A549 (cell line): ENCODE measurements around the gene UVRAG.

Source experiments
- CBX8 ChIP-seq: fragments of 200-600 bp; sonication (generic); IDR thresholded peaks from 2 replicates; pipeline ENCODE4 v1.6.1; 2016
- EP300 ChIP-seq, 2 experiments: fragments of >200 bp; sonication (Bioruptor Twin); formaldehyde crosslinking; IDR thresholded peaks; 2 replicates in 1 of 2; 3 replicates in 1 of 2; pipeline ENCODE4 v1.6.1; 2016 to 2017
- HDAC2 ChIP-seq: fragments of 200-600 bp; sonication (generic); IDR thresholded peaks from 2 replicates; pipeline ENCODE4 v1.6.1; 2016
- KDM1A ChIP-seq: fragments of 200-600 bp; sonication (generic); IDR thresholded peaks from 2 replicates; pipeline ENCODE4 v1.6.1; 2016; ENCODE audit warnings: low read depth, mild to moderate bottlenecking
- MYC ChIP-seq: IDR thresholded peaks from 2 replicates; pipeline ENCODE4 v1.6.1; 2012; ENCODE audit warnings: mild to moderate bottlenecking, inconsistent platforms, low read length, improper control_type of control experiment, borderline replicate concordance
- PHF8 ChIP-seq: fragments of 200-600 bp; sonication (generic); IDR thresholded peaks from 2 replicates; pipeline ENCODE4 v1.6.1; 2016; ENCODE audit warnings: low read depth, mild to moderate bottlenecking, antibody characterized with exemption, moderate library complexity, borderline replicate concordance
- POLR2AphosphoS2 ChIP-seq: conservative IDR thresholded peaks from 2 replicates; pipeline ENCODE4 v1.6.1; 2012; ENCODE audit warnings: low read length, improper control_type of control experiment, inconsistent platforms
- SMC3 ChIP-seq: fragments of >200 bp; sonication (Bioruptor Twin); formaldehyde crosslinking; IDR thresholded peaks from 3 replicates; pipeline ENCODE4 v1.6.1; 2018; ENCODE audit warnings: inconsistent platforms
- TF ChIP-seq, protein P1 (sequence below): fragments of >200 bp; sonication (Bioruptor Twin); formaldehyde crosslinking; IDR thresholded peaks from 3 replicates; pipeline ENCODE4 v1.5.1; 2016
- TF ChIP-seq, protein P2 (sequence below): IDR thresholded peaks from 2 replicates; pipeline ENCODE4 v1.6.1; 2012
- TF ChIP-seq, protein P3 (sequence below): IDR thresholded peaks from 2 replicates; pipeline ENCODE4 v1.6.1; 2012

DNA sequence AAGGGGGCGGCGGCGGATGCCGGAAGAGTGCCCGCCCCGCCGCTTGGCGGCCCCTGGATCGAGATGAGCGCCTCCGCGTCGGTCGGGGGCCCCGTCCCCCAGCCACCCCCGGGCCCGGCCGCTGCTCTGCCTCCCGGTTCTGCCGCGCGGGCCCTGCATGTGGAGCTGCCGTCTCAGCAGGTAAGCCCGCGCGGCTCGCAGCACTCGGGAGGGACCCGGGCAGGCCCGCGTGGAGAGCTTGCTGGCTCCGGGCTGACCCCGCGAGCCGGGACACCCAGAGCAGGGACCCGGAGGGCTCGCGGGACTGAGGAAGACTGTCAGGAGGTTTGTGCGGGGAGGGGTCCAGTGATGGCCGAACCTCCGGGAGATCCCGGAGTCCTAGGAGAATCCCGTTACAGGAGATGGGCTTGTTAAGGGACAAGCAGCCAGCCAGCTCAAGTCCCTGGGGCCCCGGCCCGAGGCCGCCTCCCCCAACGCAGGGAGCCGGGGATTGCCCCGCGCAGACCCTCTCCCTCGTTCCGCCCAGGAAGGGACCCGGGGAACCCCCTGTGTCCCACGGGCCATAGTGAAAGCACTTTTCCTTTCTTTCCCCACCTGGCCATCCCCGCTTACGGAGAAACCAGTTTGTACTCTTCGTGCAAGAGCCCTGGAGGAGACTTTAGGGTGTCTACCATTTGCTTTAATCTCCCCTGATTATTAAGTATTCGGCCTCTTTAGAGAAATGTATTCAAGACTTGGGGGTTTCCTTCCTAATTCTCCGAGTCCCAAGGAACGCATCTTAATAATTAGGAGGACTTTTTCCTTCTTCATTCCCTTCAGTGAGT is 547 bp downstream of the UVRAG start:
- TF ChIP-seq, protein P1, sequence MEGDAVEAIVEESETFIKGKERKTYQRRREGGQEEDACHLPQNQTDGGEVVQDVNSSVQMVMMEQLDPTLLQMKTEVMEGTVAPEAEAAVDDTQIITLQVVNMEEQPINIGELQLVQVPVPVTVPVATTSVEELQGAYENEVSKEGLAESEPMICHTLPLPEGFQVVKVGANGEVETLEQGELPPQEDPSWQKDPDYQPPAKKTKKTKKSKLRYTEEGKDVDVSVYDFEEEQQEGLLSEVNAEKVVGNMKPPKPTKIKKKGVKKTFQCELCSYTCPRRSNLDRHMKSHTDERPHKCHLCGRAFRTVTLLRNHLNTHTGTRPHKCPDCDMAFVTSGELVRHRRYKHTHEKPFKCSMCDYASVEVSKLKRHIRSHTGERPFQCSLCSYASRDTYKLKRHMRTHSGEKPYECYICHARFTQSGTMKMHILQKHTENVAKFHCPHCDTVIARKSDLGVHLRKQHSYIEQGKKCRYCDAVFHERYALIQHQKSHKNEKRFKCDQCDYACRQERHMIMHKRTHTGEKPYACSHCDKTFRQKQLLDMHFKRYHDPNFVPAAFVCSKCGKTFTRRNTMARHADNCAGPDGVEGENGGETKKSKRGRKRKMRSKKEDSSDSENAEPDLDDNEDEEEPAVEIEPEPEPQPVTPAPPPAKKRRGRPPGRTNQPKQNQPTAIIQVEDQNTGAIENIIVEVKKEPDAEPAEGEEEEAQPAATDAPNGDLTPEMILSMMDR = no peak
- TF ChIP-seq, protein P2, sequence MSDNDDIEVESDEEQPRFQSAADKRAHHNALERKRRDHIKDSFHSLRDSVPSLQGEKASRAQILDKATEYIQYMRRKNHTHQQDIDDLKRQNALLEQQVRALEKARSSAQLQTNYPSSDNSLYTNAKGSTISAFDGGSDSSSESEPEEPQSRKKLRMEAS = no peak
- TF ChIP-seq SMC3 = no peak
- TF ChIP-seq KDM1A = no peak
- TF ChIP-seq PHF8 = peak; percentile 62
- TF ChIP-seq HDAC2 = no peak
- no peak for TF ChIP-seq EP300 (IDR thresholded peaks at IDR 0.05)
- no peak for TF ChIP-seq MYC
- TF ChIP-seq, protein P3, sequence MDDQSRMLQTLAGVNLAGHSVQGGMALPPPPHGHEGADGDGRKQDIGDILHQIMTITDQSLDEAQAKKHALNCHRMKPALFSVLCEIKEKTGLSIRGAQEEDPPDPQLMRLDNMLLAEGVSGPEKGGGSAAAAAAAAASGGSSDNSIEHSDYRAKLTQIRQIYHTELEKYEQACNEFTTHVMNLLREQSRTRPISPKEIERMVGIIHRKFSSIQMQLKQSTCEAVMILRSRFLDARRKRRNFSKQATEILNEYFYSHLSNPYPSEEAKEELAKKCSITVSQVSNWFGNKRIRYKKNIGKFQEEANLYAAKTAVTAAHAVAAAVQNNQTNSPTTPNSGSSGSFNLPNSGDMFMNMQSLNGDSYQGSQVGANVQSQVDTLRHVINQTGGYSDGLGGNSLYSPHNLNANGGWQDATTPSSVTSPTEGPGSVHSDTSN = no peak
- TF ChIP-seq POLR2AphosphoS2 = no peak
- no peak for TF ChIP-seq CBX8
